RWPE1 (cell line): Measurements from ENCODE around the gene WWTR1.

Source experiments
- CTCF ChIA-PET: fragments of 350-600 bp; sonication (Branson Sonifier 250); formaldehyde crosslinking; extraction: SDS; loops from one replicate; lab custom pipeline; 2021; lab: Yijun Ruan, JAX
- POLR2A ChIA-PET: fragments of 400-600 bp; formaldehyde crosslinking; extraction: SDS; loops from one replicate; lab custom pipeline; 2020; ENCODE audit warnings: antibody characterized with exemption; ENCODE audit not compliant: low non-redundant PET; lab: Yijun Ruan, JAX
- DNase-seq: peaks from one replicate; pipeline ENCODE4 v3.0.0; 2012; ENCODE audit warnings: low spot score
- H3K27ac ChIP-seq: fragments of 450-650 bp; 2 replicates; pipeline ENCODE4 v1.5.1; 2017
- TF ChIP-seq, protein P1 (sequence below): fragments of 450-650 bp; conservative IDR thresholded peaks from 2 replicates; pipeline ENCODE4 v1.5.1; 2017; ENCODE audit warnings: low read depth, mild to moderate bottlenecking

The WWTR1 gene

DNA sequence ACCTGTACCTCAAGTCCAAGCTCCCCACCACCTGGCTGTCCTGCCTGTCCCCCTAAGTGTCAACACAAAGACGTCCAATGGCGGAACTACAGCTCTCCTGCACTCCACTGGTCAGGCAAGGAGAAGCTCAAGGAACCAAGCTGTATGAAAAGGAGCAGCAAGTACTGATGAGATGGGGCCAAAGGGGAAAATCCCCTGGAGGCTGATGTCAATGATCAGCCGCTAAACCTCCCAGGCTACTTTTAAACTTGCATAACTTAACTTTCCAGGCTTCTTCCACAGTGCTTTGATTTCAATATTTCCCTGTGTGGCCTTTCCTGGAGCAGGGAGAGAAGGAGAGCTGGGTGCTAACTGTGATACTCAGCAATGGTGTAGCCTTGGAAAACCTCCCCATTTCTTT, 148.3 kb downstream of the WWTR1 start:
- DNase-seq = no peak
- TF ChIP-seq, protein P1, sequence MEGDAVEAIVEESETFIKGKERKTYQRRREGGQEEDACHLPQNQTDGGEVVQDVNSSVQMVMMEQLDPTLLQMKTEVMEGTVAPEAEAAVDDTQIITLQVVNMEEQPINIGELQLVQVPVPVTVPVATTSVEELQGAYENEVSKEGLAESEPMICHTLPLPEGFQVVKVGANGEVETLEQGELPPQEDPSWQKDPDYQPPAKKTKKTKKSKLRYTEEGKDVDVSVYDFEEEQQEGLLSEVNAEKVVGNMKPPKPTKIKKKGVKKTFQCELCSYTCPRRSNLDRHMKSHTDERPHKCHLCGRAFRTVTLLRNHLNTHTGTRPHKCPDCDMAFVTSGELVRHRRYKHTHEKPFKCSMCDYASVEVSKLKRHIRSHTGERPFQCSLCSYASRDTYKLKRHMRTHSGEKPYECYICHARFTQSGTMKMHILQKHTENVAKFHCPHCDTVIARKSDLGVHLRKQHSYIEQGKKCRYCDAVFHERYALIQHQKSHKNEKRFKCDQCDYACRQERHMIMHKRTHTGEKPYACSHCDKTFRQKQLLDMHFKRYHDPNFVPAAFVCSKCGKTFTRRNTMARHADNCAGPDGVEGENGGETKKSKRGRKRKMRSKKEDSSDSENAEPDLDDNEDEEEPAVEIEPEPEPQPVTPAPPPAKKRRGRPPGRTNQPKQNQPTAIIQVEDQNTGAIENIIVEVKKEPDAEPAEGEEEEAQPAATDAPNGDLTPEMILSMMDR = no peak
- ChIA-PET CTCF (interaction anchor here (0.6 to 1.0 kb wide), 2 partner anchors 43 to 208 kb away, joined by 3 to 4 read pairs; no protein-coding TSS in a partner anchor), POLR2A (no interaction called here)
- H3K27ac ChIP-seq = no peak overlapping the region

DNA sequence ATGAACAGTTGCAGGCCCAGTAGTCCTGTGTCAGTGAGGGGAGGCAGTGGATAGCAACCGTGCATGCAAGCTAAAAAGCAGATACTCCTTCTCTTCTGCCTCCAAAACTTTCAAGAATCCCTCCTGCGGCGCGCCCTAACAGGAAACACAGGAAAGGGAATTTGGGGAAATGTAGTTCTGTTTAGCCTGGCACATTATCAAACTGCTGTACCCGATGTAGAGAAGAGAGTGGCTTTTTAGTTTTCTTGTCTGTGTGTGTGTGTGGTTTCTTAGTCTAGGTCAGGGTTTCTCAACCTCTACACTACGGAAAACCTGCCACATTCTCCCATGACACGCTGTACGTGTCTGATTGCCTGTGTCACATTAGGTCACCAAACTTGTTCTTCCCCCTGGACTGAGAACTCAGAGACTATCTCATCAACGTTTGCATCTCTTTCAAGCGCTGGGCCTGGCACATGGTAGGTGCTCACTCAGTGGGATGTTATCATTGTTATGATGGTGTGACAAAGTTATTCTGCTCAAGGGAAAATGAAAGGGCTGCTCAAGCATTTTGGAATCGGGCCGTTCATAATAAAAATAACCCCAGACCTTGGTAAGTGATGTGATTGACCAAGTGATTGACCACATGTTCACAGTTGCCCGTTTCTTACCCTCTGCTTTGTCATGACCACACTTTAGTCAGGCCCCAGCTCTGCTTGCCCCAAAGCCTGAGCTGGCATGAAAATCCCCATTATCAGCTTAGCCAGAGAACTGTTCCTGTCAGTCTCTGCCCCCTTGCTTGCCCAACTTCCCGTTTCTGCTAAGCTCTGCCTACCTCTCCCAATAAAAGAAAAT, 150.1 kb downstream of the WWTR1 start:
- ChIA-PET CTCF (interaction anchor here (0.6 to 0.7 kb wide), 2 partner anchors 17 to 860 kb away, joined by 3 to 4 read pairs; no protein-coding TSS in a partner anchor), POLR2A (no interaction called here)
- no peak for DNase-seq
- H3K27ac ChIP-seq = no peak overlapping the region
- TF ChIP-seq, protein P1 = no peak

DNA sequence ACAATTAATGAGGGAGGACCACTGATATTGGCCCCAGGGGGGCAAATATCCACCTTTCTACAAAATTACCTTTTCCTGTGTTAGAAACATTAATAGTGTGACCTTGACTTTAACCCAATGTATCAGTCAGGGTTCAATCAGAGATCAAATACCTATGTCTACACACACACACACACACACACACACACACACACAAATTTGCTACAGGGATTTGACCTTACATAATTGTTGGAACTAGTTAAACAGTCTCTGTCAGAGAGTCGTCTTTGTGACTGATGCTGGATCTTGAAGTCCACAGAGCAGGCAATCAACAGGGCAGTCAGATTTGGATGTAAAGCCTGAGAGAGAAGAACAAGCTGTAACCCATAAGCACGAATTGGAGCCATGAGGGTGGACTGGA, 150.9 kb downstream of the WWTR1 start:
- no peak overlapping the region for H3K27ac ChIP-seq
- ChIA-PET POLR2A (no interaction called here), CTCF (no interaction called here)
- TF ChIP-seq, protein P1 = no peak
- no peak for DNase-seq

DNA sequence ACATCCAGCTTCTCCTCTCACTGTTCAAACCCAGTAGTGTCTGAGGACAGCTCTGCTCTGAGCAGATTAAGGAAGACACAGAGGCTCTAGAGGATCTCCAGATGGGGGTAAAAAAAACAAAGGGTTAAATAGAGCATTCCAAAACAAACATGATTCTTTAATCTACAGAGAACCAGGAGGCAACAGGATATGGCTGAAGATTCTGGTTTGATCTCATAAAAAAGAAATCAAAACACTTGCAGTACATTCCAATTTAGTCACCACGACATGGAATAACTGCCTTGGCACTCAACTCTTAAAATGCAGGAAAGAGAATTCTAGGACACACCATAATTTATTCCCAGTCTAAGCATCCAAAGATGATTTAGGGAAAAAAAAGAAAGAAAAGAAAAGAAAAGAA, 151.3 kb downstream of the WWTR1 start:
- TF ChIP-seq, protein P1 = no peak
- DNase-seq = no peak
- ChIA-PET CTCF (interaction anchor here (0.9 kb wide), 1 partner anchor 21 kb away, joined by 3 read pairs; no protein-coding TSS in a partner anchor), POLR2A (no interaction called here)
- H3K27ac ChIP-seq = no peak overlapping the region

DNA sequence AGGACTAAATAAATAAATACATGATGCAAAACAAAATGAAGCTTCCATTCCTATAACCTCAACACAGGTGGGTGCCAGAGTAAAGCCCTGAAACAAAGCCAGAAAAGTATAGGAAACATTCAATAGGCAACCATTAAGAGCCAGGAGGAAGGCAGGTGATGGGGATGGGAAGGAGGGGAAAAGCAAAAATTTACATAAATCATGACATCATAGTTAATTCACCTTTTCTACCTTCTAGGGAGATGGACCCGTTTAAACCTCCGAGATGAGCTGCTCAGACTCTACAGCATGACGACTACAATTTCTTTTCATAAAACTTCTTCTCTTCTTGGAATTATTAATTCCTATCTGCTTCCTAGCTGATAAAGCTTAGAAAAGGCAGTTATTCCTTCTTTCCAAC, 155.4 kb downstream of the WWTR1 start:
- ChIA-PET POLR2A (no interaction called here), CTCF (interaction anchor here (0.5 to 0.9 kb wide), 3 partner anchors 9 to 153 kb away, joined by 3 to 5 read pairs (median 3); no protein-coding TSS in a partner anchor)

DNA sequence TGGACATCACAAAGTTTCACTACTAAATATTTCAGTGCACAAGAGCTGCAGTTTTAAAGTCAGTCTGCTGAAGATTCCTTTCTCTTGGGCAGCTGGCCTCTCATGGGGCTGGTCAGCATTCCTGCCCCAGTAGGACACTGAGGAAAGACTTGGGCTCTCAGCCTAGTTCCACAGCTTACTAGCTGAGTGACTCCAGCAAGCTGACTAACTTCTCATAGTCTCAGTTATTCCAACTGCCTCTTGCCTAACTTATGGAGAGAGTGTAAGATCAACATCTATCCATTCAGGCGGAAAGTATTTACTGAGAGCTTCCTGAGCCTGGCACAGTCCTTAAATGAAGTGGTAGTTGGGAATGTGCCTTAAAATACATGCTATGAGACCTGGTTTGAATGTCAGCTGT, 156.3 kb downstream of the WWTR1 start:
- ChIA-PET CTCF (interaction anchor here (0.6 kb wide), 1 partner anchor 263 kb away, joined by 3 read pairs; no protein-coding TSS in a partner anchor), POLR2A (no interaction called here)
- no peak for DNase-seq
- H3K27ac ChIP-seq = no peak overlapping the region
- TF ChIP-seq, protein P1 = no peak

More for the DNA sequence above, 155.4 kb downstream of the WWTR1 start:
- DNase-seq = no peak
- H3K27ac ChIP-seq = no peak overlapping the region
- TF ChIP-seq, protein P1 = no peak
